ENCODE results near the gene GNB1L. TPM values are rescaled to one million over a fixed set of nuclear protein-coding genes. Genes with fewer than 3 reads are reported as not detected.

Gene GNB1L
- total RNA-seq, 1 experiment from 2014 or later = 18.0 TPM

- TF ChIP-seq E2F4 (CRISPR knock-in tag; IDR thresholded peaks at IDR 0.05; ENCODE audit: borderline replicate concordance, low read depth) = no peak
- TF ChIP-seq RORB (CRISPR knock-in tag; IDR thresholded peaks at IDR 0.05) = no peak
- no peak for TF ChIP-seq ESRRA (CRISPR knock-in tag; IDR thresholded peaks at IDR 0.05; ENCODE audit: borderline replicate concordance)
- TF ChIP-seq AFF4 (CRISPR knock-in tag; IDR thresholded peaks at IDR 0.05; ENCODE audit: borderline replicate concordance) = no peak
Observed at GRCh38 chr22:19892925-19893324, 38.3 kb upstream of the GNB1L start (continued).

DNA sequence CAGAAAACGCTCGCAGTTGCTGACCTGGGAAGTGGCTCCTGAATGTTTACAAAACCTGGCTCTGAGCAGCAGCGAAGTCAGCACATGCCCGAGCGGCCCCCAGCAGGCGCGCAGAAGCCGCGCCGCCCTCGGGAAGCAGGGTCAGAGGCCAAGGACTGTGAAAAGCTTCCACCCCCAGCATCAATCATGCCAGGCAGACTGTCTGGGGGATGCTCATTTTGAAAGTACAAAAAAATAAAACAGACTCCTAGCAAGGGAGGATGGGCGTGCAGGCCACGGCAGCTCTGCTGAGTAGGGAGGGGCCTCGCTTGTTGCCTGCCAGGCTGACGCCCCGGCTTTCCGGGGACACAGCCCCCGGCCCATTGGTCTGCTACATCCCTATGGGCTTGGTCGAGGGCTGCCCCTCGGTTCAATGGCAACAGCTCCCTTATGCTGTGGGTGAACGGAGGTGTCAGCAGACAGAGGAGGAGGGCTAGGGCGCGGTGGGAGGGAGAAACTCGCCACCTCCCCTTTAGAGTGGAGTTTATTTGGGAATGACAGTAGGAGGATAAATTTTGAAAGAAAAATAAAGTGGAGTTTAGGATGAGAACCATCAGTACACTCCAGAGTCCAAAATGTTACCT lies 37.7 kb upstream of the GNB1L start:
- no peak for DNase-seq (ENCODE audit: low spot score)

GRCh38 chr22:19891317-19892256 lies 36.9 kb upstream of the GNB1L start:
- Mint-ChIP-seq H3K27me3 (ENCODE audit: low read depth) (no peaks in the 10 kb centered on the region; the same call in 1 of the 2 replicates), H3K9me3 (no peaks in the 10 kb centered on the region), H3K4me1 (peaks cover 29% of the 10 kb centered on the region), H3K36me3 (no peaks in the 10 kb centered on the region), H3K27ac (peak overlapping the region; percentile 74; the same call in 1 of the 2 replicates), H3K4me3 (no peak overlapping the region)
- ATAC-seq (peak; percentile 86), DNase-seq (ENCODE audit: low spot score) (peak; percentile 64)
- POLR2A ChIA-PET = no interaction called here
- CTCF ChIA-PET = interaction anchor here (0.7 to 4.3 kb wide), 8 partner anchors 11 to 212 kb away, joined by 3 to 25 read pairs (median 4); partner anchors contain the start of gene GP1BB
- TF ChIP-seq ZNF671 (CRISPR knock-in tag; IDR thresholded peaks at IDR 0.05) = no peak
- no peak for TF ChIP-seq CREM (CRISPR knock-in tag; IDR thresholded peaks at IDR 0.05)
- TF ChIP-seq RORB (CRISPR knock-in tag; IDR thresholded peaks at IDR 0.05) = no peak
- TF ChIP-seq, protein P1, sequence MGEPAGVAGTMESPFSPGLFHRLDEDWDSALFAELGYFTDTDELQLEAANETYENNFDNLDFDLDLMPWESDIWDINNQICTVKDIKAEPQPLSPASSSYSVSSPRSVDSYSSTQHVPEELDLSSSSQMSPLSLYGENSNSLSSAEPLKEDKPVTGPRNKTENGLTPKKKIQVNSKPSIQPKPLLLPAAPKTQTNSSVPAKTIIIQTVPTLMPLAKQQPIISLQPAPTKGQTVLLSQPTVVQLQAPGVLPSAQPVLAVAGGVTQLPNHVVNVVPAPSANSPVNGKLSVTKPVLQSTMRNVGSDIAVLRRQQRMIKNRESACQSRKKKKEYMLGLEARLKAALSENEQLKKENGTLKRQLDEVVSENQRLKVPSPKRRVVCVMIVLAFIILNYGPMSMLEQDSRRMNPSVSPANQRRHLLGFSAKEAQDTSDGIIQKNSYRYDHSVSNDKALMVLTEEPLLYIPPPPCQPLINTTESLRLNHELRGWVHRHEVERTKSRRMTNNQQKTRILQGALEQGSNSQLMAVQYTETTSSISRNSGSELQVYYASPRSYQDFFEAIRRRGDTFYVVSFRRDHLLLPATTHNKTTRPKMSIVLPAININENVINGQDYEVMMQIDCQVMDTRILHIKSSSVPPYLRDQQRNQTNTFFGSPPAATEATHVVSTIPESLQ (CRISPR knock-in tag; IDR thresholded peaks at IDR 0.05) = no peak
- TF ChIP-seq SOX15 (CRISPR knock-in tag; IDR thresholded peaks at IDR 0.05) = no peak
- 0 out of 2 replicates have a peak, but pooled peaks have one; percentile 49 for TF ChIP-seq MLX (CRISPR knock-in tag; IDR thresholded peaks at IDR 0.05)

More for the DNA sequence above, 37.7 kb upstream of the GNB1L start:
- H3K27me3 Mint-ChIP-seq (ENCODE audit: low read depth) = no peaks in the 10 kb centered on the region; the same call in 1 of the 2 replicates
- no peaks in the 10 kb centered on the region for H3K36me3 Mint-ChIP-seq
- peak overlapping the region; percentile 74; the same call in 1 of the 2 replicates for H3K27ac Mint-ChIP-seq
- peak; percentile 16; the same call in 1 of the 2 replicates for ATAC-seq
- peak; percentile 78 for TF ChIP-seq GABPB1 (CRISPR knock-in tag; IDR thresholded peaks at IDR 0.05)
- 0 out of 2 replicates have a peak, but pooled peaks have one; percentile 17 for TF ChIP-seq MYBL2 (CRISPR knock-in tag; IDR thresholded peaks at IDR 0.05)
- TF ChIP-seq USF1 (CRISPR knock-in tag; IDR thresholded peaks at IDR 0.05) = no peak
- TF ChIP-seq ESRRA (CRISPR knock-in tag; IDR thresholded peaks at IDR 0.05; ENCODE audit: borderline replicate concordance) = peak; percentile 45; the same call in 1 of the 2 replicates
- TF ChIP-seq, protein P2, sequence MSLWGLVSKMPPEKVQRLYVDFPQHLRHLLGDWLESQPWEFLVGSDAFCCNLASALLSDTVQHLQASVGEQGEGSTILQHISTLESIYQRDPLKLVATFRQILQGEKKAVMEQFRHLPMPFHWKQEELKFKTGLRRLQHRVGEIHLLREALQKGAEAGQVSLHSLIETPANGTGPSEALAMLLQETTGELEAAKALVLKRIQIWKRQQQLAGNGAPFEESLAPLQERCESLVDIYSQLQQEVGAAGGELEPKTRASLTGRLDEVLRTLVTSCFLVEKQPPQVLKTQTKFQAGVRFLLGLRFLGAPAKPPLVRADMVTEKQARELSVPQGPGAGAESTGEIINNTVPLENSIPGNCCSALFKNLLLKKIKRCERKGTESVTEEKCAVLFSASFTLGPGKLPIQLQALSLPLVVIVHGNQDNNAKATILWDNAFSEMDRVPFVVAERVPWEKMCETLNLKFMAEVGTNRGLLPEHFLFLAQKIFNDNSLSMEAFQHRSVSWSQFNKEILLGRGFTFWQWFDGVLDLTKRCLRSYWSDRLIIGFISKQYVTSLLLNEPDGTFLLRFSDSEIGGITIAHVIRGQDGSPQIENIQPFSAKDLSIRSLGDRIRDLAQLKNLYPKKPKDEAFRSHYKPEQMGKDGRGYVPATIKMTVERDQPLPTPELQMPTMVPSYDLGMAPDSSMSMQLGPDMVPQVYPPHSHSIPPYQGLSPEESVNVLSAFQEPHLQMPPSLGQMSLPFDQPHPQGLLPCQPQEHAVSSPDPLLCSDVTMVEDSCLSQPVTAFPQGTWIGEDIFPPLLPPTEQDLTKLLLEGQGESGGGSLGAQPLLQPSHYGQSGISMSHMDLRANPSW (CRISPR knock-in tag; conservative IDR thresholded peaks at IDR 0.05; ENCODE audit: low read depth) = no peak
- H3K4me1 Mint-ChIP-seq = peaks cover 29% of the 10 kb centered on the region
- H3K9me3 Mint-ChIP-seq = no peaks in the 10 kb centered on the region
- ChIA-PET POLR2A (no interaction called here), CTCF (interaction anchor here (0.7 to 4.3 kb wide), 5 partner anchors 11 to 168 kb away, joined by 3 to 25 read pairs (median 5); partner anchors contain the start of gene GP1BB)
- H3K4me3 Mint-ChIP-seq = no peak overlapping the region

All from WTC11 (cell line).